GM21723 (cell line): Measurements from ENCODE around the gene MTCH1.

Experiments used
- ATAC-seq: cut with Tn5 transposase; IDR thresholded peaks from one replicate; pipeline ENCODE4 v1.9.1; 2021; ENCODE audit warnings: mild to moderate bottlenecking, moderate library complexity; ENCODE audit not compliant: unreplicated experiment

The MTCH1 gene

DNA sequence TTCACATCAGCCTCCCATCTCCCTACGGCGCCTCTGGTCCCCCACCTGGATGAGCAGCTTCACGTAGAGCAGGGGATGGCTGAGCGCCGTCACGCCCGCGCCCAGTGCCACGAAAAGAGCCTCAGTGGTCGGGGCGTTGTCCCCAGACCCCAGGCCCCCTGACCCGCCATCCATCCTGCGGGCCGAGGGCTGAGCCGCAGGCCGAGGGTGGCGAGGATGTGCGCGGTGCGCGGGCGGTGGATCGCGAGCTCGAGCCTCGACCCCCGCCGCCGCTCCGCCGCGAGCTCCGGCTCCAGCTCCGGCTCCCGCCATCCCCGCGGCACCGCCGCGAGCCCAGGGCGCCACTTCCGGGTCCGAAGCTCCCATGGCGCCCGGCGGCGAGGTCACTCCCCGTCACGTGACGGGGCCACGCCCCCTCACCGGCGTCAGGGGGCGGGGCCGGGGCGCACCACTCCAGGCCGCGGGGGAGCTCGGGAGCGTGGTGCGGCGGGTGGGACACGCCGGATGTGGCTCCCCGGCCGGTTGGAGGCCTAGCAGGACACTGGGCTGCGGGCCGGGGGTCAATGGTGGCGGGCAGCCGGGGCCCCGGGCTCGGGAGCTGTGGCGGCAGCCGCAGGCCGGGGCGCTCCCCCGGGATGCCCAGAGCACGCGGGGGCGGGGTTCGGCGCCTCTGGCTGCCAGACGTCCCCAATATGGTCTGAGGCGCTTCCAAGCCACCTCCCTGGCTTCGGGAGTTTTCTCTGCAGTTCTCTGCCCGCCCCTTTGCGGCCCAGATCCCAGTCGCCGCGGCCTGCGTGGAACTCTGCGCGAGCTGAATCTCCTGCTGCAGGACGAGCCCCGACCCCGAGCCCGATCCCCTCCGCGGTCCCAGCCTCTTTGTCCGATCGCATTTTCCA is at the start of gene MTCH1:
Gene MTCH1, minus strand, starts transcription at position 389 of the 896 bp plus-strand sequence. Its CDS starts 23 bp downstream, at position 366.
- ATAC-seq, result peak; percentile 80

DNA sequence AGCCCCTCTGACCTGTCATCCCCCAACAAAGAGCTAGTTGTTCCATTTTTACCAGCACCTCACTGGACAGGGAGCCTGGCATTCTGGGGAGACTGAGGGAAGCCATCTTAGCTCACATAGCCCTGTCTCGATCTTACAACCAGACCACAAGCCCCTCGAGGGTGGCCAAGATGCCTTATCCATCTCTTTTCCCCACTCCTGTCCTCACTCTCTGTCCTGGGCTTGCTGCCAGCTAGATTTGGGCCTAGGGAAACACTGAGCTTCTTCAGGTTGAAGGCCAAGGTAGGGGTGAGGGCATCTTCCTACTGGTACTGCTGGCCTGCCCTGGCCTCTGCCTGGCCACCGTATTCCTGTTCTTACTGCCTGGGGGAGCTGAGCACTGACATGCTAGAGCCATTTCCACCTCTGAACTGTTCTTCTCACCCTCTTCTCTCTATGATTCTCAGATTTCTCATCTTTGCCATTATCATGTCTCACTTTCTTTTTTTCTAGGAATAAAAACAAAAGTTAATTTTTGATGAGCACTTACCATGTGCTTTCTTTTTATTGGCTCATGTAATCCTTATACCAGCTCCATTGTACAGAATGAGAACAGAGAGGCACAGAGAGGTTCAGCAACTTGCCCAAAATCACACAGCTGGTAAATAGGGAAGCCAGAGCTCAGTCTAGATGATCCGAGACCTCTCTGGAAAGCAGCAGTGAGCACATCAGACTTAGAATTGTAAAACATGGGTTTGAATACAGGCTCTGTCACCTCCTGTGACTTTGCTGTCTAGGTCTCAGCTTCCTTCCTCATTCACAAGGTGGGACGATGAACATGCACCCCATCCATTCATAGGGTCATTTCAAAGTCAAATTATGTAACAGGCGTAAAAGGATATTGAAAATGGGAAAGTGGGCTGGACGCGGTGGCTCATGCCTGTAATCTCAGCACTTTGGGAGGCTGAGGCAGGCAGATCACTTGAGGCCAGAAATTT is 48.1 kb upstream of the MTCH1 start:
- ATAC-seq, result no peak

DNA sequence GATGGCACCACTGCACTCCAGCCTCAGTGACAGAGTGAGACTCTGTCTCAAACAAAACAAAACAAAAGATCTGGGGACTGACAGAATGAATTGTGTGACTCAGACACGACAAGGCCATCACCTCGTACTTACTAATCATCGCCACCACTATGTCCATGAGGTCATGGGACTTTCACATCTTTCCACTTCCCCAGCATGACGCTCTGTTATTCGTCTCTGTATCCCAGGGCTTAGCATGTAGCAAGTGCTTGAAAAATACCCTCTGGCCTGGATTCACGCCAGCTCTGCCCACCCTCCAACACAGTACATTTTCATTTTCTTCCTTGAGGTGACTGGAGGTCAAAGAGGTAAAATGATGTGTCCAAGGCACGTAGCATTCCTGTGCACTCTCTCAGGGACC is 47.3 kb upstream of the MTCH1 start:
- ATAC-seq, result no peak

DNA sequence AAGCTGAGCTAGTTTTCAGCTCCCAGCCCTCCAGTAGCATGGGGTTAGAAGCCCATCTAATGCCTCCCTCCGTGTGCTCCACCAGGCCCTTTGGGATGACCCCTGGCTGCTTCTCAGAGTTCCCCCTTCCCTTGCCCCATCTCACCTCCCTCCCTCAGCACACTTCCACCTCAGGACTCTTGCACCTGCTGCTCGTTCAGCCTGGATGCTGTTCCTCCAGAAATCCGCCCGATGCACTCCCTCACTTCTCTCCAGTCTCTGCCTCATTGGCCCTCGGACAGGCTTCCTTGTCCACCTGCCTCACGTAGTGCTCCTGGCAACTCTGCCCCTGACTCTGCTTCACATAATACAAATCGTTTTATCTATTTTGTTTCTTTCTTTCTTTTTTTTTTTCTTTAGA is 46.2 kb upstream of the MTCH1 start:
- no peak for ATAC-seq

DNA sequence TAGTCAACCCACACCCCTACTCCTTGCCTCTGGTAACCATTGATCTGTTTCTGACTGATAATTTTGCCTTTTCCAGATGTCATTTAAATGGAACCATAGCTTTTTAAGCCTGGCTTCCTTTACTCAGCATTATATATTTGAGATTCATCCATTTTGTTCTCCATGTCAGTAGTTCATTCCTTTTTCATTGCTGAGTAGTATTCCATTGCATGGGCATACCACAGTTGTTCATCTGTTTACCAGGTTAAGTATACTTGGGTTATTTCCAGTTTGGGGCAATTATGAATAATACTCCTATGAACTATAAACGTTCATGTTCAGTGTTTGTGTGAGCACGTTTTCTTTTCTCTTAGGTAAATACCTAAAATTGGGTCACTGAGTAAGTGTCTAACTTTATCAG is 44.6 kb upstream of the MTCH1 start:
- ATAC-seq, result no peak

- ATAC-seq, result no peak
Observed at GRCh38 chr6:37029249-37029971, 43.4 kb upstream of the MTCH1 start.

DNA sequence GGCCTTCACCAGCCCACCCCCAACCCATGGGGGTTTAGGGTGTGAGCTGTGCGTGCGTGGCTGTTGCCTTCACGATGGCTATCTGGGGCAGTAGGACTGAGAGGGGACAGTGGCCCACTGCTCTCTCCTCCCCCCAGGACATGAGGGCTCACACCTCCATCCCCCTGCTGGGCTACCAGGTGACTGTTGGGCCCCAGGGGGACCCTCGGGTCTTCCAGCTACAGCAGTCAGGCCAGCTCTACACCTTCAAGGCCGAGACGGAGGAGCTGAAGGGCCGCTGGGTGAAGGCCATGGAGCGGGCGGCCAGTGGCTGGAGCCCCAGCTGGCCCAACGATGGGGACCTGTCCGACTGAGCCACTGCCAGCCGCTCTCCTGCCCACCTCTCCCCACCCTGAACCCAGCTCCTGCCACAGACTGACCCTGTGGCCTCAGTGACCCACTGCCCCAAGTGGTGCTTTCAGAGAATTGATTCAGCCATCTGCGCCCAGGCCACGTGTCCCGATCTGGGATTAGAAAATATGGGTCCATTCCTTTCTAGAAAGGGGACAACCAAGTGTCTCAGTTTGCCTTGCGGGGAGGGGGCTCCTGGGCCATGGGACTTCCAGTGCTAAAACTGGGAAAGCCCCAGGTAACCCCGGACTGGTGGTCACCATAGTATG is 41.9 kb upstream of the MTCH1 start:
- no peak for ATAC-seq

GRCh38 chr6:37027036-37027720 is 41.2 kb upstream of the MTCH1 start:
- ATAC-seq, result no peak

- no peak for ATAC-seq
Observed at GRCh38 chr6:37025621-37026466, 39.8 kb upstream of the MTCH1 start.

- no peak for ATAC-seq
Observed at GRCh38 chr6:37024656-37025337, 38.8 kb upstream of the MTCH1 start.

DNA sequence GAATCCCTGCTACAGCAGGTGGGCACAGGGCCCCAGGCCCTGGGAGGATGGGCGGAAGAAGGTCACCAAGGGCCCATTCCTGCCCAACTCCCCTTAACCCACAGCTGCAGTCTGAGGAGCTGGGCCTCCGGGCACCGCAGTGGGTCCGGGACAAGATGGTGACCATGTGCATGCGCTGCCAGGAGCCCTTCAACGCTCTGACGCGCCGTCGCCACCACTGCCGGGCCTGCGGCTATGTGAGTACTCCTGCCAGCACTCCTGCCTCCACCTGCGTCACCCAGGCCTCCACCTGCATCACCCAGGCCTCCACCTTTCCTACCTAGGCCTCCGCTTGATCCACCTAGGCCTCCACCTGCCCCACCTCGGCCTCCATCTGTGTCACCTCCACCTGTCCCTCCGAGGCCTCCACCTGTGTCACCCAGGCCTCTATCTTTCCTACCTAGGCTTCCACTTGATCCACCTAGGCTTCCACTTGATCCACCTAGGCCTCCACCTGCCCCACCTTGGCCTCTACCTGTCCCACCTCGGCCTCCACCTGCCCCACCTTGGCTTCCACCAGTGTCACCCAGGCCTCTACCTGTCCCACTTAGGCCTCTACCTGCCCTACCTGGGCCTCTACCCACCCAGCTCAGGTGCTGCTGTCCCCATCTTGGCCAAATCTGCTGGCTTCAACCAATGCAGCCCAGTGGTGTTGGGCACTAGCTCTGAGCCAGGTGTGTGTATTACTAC is 36.3 kb upstream of the MTCH1 start:
- ATAC-seq, result no peak

DNA sequence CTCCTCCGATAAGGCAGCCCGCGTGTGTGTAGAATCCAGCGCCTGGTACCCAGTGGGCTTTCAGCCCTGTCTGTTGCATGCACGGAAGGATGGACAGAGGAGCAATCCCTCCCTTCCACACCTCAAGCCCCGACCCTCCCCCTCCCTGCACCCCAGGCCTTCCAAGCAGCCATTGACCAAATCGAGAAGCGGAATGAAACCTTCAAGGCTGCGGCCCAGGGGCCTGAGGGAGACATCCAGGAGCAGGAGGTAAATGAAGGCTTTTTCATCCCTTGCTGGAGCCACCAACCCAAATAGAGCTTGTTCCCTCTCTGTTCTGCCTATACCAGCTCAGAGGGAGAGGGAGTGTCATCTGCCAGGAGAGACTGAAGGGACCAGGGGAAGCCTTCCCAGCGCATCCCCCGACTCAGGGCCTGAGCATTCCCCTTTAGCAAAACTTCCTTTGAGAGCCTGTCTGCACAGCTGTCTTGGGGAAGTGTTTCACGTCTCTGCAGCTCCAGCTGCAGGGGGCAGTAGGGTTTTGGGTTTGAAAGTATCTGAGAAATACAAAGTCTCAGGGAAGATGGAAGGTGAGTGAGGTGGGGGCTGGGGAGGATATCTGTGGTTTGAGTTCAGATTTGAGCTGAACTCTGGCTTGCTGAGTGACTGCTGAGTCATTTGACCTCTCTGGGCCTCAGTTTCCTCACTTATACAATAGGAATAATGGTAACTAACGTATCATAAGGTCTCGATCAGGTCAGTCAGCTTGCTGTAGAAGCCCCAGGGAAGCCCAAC is 35.5 kb upstream of the MTCH1 start:
- ATAC-seq, result no peak

GRCh38 chr6:37020812-37021211 is 34.8 kb upstream of the MTCH1 start:
- no peak for ATAC-seq

GRCh38 chr6:37020381-37020780 is 34.4 kb upstream of the MTCH1 start:
- no peak for ATAC-seq

GRCh38 chr6:37019065-37019450 is 33.1 kb upstream of the MTCH1 start:
- no peak for ATAC-seq

DNA sequence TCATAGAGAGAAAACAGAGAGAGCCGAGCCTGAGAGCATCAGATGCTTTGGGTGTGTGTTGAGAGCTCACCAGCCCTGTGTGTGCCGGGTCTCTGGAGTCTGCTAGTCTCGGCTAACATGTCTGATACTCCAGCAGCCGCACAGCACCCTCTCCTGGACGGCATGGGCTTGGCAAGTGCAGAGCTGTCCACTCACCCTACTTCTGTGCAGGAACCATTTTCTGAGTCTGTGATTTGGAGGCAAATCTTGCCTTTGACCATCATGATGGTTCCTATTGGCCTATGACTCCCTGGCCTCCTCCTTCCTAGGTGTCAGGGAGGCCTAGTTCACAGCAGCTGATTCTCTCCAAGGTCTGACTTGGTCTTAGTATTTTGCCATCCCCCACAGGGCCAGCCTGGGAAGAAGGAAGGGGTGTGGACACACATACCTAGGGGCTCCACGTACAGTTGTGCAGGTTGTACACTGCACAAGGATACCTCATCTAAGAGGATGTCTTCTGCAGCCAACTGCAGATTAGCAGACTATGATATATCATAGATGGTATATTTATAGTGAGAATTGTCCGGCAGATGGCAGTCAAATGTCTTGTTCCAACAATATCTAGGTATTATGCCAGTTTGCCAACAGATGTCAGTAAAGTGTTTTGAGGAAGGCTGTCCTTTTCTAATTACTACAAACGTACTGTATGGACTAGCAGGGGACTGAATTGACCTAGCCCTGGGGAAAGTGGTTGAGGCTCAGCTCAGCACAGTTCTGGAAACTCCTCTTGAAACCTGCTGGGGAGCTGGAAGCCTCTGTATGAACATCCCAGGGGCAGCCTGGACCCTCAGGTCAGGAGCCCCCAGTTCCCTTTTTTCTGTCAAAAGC is 32.4 kb upstream of the MTCH1 start:
- peak; percentile 90 for ATAC-seq
